HG02759 (cell line): ENCODE measurements around the gene SLC29A3.
"Not testable (repeated sequence)": the region's sequence is repeated elsewhere in the genome, so short reads cannot be mapped to it uniquely, and the experiment has no call there.

Source experiments
- ATAC-seq: cut with Tn5 transposase; IDR thresholded peaks from one replicate; pipeline ENCODE4 v1.9.1; 2021; ENCODE audit warnings: mild to moderate bottlenecking, moderate library complexity; ENCODE audit not compliant: unreplicated experiment

SLC29A3 gene

DNA sequence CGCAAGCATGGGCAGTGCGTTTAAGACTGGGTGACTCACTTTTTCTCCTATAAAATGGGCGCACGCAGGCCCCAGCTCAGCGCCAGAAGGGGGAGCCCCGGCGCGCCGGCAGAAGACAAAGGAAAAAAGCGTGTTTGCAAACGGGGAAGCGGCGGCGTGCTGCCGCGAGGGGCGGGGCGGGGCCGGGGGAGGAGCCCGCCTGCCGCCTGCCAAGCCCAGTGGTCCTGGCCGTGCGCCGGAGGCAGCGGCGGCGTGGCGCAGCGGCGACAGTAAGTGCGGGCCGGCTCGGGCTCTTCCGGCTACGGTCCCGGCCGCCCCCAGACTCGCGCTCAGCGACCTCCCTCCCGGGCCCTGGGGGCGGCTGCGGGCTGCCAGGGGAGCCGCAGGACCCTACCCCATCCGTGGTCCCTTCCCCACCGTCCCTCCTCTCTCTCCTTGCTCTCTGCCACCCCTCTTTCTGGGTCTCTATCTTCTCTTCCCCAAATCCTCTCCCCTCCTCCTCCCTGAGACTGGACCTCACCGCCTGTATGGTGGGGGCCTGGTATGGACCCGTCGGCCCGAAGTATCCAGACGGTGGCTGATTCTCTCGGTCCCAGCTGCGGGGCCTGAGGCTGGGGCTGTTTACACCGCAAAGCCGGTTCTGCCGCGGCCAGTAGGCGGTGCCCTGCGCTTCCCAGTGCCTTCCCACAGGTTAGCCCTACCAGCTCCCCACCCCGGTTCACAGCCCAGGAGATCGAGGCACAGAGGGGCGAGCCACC is at the start of gene SLC29A3:
SLC29A3 (plus strand) TSS at position 218 of the 758 bp plus-strand sequence; CDS start at position 269, 51 bp downstream.
- ATAC-seq = peak; percentile 83

DNA sequence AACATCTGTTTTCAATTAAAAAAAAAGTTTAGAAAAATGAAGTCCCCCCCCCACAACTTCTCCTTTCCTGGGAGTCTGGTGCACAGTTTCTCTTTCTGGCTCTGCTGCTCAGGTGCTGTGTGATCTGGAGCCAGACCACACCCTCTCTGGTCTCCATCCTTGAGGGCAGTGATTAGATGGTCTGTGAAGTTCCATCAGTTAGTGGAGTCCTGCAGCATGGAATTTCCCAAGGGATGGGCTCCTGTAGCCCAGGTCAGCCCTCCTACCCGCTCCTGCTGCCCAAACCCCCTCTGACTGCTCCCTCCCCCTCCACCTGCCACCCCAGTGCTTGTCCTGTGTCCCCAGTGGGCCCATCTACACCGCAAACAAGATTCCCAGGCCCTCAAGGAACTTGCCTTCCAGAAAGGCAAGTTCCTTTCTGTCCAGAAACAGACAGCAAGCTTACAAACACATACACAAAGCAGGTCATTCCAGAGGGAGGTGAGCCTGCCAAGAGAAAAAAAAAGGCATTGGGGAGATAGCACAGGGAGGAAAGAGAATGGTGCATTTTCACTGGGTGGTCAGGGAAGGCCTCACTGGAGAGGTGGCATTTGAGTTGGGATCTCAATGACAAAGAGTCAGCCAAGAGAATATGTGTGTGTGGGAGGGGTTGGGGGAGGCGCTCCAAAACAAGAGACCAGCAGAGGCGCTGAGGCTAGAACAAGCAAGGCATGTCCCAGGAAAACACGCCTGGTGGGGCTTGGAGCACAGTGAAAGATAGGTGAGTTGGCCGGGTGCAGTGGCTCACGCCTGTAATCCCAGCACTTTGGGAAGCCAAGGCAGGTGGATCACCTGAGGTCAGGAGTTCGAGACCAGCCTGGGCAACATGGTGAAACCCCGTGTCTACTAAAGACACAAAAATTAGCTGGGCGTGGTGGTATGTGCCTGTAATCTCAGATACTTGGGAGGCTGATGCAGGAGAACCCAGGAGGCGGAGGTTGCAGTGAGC is 49.5 kb upstream of the SLC29A3 start:
- ATAC-seq = no peak

DNA sequence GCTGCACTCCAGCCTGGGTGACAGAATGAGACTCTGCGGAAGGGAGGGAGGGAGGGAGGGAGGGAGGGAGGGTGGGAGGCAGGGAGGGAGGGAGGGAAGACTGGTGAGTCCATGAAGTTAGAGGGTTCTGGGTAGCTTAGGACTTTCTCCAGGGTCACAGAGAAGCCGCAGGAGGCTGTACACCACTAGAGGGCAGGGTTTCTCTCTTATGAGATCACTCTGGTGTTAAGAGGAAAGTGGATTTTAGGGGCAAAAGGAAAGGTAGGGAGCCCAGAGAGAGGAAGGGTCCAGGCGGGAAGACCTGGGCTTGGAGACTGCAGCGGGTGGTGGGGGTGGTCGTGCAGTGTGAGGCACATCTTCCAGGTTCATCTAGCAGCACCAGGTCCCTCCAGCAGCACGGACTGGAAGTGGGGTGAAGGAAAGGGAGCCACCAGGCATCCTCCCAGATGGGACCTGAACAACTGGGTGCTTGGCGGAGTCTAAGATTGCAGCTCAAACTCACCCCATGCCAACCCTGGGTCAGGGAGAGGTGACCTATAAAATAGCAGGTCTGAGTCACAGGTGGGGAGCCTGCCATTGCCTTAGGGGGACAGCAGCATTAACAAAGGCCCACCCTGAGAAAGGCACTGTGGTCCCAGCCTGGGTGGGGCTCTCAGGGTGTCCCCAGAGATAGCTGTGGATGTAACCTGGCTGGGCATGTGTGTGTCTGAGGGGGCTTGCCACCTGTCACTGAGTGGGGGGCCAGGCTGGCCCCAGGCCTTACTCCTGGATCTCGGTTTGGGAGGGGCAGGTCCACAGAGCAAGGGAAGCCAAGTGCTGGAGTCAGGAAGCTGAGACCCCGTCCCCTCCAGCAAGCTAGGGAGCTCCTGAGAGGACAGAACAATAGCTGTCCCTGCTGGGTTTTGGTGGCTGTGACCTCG is 48.5 kb upstream of the SLC29A3 start:
- no peak for ATAC-seq

DNA sequence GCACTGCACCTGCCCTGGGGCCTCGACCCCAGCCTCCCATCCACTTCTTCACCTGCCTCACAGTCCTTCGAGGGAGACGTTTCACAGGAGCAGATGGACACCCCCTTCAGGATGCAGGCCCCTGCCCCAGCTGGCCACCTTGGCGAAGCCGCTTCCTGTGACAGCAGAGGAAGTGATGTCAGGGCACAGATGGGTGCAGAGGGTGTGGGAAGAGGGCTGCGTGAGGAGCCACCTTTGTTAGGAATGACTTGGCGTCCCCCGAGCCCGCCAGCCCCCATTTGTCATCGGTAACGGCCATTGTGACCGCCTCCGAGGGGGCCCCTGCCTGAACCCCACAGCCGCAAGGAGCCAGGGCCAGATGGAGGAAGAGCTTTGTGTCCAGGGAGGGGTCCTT is 47.4 kb upstream of the SLC29A3 start:
- ATAC-seq = no peak

DNA sequence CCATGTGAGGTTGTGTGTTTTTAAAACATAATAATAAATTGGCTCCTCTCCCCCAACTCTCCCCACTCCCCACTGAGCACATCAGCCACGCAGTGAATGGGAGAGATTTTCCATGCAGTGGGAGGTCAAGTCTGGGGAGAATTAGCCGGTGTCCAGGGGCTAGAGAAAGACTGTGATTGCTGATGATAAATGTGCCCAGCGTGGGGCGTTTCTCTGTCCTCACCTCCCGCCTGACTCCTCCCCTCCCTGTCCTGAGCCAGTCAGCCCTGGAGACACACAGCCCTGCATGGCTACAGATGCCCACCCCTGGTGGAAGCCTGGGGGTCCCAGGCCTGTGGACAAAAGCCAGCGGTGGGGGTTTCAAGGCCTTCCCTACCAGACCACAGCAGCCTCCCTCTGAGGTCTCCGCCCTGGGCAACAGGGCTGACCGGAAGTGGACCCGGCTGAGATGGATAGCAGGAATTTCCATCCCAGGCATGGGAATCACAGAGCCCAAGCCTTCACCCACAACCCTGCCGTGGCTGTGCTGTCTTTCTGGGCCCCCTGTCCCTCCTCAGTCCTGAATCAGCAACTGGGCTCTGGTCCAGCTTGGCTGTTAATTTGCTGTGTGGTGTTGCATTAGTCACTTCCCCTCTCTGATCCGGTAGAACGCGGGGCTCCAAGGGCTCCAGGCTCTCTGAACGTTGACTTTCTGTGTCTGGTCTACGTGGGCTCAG is 46.8 kb upstream of the SLC29A3 start:
- ATAC-seq = no peak

DNA sequence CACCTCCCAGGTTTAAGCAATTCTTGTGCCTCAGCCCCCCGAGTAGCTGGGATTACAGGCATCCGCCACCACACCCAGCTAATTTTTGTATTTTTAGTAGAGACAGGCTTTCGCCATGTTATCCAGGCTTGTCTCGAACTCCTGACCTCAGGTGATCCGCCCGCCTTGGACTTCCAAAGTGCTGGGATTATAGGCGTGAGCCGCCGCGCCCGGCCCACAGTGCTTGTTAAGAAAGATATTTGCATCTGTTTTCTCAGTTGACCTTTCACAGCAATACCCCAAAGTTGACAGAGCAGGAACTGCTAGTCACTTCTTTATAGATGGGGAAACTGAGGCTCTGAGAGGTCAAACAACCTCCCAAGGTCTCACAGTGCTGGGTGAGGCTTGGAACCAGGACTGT is 46.1 kb upstream of the SLC29A3 start:
- ATAC-seq = not testable (repeated sequence)

DNA sequence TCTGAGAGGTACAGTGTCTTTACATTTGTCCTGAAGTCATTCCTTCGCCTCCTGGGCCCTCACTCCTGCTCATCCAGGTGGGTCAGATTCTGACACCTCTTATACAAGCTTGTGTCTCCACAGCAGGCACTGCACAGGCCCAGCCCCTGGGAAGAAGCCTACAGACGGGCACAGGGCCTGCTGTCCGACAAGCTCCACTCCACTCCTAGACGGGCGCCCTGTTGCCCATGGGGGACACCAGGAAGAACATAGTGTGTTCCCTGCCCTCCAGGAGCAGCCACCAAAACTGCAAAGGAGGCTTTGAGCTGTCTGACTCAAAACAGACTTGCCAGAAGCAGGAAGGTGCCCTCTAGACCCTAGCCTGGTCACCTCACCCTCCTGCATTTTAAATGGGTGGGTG is 45.6 kb upstream of the SLC29A3 start:
- no peak for ATAC-seq

DNA sequence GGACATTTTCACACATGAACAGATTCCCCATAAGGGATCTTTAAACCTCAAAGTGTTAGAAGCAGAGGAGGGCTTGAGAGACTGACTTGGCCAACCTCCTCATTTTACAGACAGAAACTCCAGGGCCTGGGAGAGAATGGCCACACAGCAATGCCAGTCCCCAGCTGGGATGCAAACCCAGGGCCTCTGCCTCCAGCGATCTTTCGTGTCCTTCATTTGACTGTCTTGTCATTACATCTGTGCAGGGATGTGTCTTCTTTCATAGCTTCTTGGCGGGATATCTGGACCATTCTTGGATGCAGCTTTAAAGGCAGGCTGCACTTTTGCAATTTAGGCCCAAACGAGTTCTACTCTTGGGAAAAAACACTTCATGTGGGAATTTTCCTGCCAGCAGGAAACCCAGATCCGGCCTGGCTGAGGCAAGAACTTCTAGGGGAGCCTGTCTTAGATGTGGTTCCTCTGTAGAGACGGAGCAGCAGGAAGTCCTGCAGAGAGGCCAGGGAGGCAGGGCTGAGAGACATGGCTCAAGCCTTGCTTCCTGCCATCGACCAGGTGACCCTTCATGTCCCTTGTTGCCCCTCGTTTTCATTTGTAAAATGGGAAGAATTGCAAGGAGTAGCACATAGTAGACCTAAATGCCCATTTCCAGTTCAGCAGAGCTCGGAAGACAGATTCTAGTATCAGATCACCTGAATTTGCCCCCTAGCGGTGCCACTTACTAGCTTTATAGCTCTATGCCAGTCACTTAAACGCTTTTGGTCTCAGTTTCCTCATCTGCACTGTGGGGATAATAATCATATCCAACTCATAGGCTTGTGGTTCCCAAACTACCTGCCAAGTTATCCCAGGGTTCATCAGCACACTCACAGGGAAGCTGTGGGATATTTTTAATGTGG is 43.9 kb upstream of the SLC29A3 start:
- no peak for ATAC-seq

DNA sequence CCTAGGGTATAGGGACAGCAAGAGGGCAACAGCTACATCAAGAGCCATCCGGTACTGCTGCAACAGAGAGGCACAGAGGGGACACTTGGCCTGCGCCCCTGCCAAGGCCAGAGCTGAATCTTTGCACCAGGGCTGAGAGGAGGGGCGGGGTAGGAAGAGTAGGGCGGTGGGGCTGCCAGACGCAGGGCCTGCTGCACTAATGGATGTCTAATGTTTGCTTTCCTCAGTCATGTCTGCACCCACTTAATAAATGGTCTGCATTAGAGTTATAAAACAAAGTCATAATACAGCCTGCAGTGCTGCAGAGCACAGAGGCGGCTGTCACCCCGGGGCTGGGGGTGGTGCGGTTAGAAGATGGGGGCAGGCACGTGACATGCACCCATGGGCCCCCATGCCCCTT is 42.2 kb upstream of the SLC29A3 start:
- no peak for ATAC-seq

DNA sequence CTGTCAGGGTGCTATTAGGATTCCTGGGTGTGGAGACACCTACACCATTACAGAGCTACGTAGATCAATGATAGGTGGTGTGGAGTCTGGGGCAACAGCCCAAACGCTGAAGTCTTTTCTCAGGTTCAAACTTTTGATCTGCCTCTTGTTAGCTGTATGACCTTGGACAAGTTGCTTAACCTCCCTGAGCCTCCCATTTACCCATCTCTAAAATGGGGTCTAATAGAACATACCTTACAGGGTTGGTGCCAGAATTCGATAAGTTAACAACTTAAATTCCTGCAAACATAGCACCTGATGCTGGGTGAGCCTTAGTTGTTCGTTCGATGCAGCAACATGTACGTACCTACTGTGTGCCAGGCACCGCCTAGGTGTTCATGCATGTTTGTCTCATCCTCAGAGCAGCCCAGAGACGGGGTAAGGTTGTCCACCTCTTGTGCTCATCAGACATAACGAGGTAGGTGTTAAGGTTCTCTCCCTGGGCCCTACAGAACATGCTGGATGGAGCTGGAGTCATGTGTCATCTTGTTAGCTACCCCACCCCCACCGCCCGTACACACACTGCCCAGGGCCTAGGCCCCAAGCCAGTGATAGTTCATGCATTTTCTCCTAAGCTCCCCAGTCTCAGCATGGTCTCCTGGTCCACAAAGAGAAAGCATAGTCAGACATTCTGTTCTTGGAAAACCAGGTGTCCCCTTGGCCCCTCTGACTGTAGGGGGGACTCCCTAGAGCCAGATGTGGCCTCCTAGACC is 41.0 kb upstream of the SLC29A3 start:
- ATAC-seq = no peak

DNA sequence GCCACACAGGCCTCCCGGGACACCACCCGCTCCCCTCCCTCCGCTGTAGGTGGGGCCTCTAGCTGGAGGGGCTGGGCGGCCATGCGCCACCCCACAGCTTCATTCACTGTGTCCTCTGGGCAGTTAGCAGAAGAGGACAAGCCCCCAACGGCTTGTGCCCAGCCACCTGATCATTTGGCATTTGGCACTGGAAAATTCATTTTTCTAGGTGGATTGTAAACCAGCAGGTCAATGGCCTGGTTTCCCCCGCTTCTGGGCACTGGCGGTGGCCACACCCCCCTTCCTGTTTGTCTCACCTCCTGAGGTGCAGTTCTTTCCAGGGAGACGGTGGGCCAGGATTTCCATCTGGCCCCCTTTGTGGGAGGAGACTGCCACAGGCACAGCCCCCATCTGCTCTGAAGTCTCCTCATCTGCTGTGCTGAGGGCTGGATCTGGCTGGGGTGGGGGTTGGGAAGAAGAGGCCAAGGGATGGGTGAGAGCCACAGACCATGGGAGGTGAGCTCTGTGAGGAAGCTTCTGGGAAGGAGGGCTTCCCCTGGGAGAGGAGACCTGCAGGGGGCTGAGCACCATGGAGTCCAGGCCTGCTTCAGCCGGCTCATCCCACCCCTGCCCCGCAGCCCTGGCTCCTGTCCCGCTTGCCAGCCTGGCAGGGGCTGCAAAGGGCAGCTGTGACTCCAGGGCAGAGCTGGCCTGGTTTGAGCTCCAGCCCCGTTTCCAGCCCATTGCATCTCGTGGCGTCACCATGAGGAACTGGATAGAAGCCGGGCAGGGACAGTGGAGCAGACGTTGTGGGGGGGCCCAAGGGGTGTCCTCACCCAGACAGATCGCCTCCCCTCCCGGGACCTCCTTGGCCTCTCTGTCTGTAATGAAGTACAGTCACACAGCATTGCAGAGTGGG is 40.1 kb upstream of the SLC29A3 start:
- no peak for ATAC-seq

DNA sequence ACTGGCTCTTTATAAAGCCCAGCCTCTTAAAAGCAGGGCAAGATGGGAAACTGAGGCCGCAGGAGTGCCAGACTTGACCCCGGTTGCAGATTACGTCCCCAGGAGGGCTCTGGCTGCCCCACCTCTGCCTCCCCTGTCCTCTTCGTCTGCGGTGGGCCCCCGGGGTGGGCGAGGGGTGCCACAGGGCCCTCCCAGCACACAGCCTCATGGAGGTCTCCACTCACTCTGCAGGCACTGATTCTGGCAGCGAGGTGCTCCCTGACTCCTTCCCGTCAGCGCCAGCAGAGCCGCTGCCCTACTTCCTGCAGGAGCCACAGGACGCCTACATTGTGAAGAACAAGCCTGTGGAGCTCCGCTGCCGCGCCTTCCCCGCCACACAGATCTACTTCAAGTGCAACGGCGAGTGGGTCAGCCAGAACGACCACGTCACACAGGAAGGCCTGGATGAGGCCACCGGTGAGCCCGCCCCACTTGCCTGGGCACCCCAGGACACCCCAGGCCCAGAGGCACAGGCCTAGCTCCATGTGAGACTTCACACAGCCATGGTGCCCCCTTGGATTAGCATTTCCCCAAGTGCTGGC is 39.4 kb upstream of the SLC29A3 start:
- no peak for ATAC-seq

DNA sequence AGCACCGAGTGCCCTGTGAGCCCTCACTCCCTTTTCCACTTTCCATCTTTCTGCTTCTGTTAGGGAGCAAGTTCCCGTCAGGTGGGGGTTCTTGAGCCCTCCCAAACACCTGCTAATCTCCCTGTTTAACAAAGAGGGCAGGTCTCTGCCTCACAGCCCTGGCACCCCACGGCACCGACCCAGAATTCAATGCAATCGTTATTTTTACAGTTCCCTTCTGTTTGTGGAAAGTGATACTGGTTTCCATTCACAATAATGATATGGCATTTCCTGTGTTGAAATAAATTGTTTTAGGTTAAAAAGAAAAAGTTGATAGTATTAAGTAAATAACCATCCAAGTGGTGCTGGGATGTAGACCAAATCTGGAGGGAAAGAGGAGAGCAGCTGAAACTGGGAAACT is 38.8 kb upstream of the SLC29A3 start:
- no peak for ATAC-seq

DNA sequence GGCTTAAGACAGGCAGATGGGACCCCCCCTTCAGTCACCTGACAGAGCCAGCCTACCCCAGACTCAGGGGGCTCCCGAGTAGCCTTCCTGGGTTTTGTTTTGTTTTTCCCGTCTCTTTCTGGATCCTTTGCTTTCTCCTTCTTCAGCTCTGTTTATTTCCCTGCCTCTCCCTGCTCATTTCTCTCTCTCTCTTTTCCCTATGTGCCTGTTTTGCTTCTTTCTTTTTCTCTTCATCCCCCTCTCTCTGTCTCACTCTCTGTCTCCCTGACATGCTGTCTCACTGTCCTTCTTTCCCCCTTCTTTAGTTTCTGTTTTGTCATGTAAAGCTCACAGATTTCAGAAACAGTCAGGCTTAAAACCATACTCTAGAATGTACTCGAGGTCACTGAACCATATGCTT is 38.2 kb upstream of the SLC29A3 start:
- no peak for ATAC-seq

DNA sequence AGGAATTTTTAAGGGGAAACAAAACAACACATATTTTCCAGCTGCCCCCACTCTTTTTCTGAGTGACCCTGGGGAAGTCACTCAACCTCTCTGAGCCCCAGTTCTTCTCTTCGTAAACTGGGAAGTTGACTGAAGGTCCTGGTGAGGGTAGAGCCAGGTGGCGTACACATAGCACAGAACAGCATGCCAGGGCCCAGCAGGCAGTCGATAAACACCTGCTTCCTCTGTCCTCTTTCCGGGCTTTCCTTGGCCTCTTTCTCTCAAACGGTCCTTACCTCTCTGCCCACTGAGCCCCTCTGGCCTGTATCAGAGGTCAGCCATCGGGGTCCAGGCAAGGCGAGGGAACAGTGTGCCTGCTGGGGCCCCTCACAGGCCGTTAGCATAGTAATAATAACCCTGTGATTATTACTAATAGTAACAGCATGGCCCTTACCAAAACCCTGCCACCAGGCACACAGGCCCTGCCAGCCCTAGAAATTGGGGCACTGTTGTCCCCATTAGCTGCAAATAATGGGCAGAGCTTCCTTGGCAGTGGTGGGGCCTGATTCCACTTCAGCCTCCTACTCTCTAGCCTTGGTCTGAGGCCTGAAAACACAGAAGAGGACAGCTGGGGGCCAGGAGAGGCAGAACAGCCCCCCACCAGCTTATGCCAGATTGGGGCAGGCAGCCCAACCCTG is 37.3 kb upstream of the SLC29A3 start:
- ATAC-seq = no peak

DNA sequence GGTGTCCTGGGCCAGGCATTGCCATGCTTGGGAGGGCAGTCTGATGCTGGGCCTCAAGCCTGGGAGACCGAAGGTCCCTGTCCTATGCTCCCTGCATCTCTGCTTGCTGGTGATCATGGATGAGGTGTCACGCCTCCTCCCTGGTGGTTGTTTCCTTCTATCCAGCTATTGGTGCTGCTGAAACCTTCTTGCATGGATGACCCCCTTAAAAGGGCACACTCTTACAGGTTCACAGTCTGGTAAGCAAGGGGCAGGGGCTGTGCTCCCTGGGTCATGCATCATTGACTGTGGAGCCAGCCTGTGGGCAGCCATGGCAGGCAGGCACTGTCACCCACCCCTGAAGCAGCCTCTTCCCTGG is 36.8 kb upstream of the SLC29A3 start:
- ATAC-seq = no peak

DNA sequence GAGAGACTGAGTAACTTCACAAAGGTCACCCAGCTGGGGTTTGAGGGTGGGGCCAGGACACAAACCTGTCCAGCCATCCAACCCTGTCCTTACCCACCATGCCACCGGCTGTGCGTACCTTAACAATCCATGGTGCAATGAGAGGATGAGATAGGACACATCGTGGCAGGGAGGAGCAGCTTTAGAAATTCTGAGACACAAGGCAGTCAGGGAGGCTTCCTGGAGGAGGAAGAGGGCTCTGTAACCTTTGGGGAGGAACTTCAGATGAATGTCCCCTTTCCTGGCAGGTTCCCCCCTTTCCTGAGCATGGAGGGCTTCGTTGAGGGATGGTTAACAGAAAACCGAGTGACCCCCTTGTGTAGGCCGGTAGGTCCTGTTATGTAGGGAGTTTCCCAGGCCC is 35.6 kb upstream of the SLC29A3 start:
- ATAC-seq = no peak
